GM23248 (cell line): ENCODE measurements around the gene RAB3GAP1.

ENCODE experiments used
- EZH2 ChIP-seq: fragments of 200-600 bp; sonication (generic); IDR thresholded peaks from 2 replicates; pipeline ENCODE4 v1.6.1; 2018; ENCODE audit warnings: antibody characterized with exemption, mild to moderate bottlenecking; ENCODE audit not compliant: insufficient read depth, poor library complexity, severe bottlenecking
- EZH2phosphoT487 ChIP-seq: fragments of 200-600 bp; sonication (generic); IDR thresholded peaks from 2 replicates; pipeline ENCODE4 v1.6.1; 2018; ENCODE audit warnings: antibody characterized with exemption, moderate library complexity, mild to moderate bottlenecking, low read depth; ENCODE audit not compliant: insufficient read depth

DNA sequence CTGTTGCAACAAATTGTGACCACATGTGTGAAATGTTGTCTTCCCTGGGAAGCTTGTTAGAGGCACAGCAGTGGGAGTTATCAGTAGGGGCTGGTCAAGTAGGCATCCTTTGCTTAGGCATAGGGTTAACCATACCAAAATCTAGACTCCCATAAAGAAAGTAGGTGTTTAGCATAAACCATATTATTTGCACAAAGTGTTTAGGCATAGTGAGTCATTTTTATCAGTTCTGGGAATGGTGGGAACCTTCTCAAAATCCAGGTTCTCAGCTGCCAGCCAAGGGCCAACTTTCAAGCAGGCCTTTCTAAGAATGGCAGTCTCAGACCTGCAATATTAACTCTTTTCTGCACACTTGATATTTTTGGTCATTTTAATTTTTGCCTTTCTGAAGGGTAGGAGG lies 88.5 kb downstream of the RAB3GAP1 start:
- no peak for TF ChIP-seq EZH2
- TF ChIP-seq EZH2phosphoT487: no peak
